ENCODE results near the gene PFDN1. TPM values are rescaled to one million over a fixed set of nuclear protein-coding genes. Genes with fewer than 3 reads are reported as not detected.

The PFDN1 gene
- total and polyA plus RNA-seq, 8 donors, result 28.6 to 137 (median 74.2) TPM

DNA sequence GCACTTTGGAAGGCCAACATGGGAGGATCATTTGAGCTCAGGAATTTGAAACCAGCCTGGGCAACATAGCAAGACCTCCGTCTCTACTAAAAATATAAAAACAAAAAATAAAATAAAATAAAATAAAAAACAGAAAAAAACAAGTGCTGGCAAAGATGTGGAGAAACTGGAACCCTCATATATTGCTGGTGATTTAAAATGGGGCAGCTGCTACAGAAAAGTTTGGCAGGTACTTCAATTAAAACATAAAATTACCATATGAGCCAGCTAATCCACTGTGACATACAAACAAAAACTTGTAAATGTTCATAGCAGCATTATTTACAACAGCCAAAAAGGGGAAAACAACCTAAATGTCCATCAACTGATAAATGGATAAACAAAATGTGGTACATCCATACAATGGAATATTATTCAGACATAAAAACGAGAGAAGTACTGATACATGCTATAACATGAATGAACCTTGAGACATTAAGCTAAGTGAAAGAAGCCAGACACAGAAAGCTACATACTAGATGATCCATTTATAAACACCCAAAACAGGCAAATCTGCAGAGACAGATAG, 42.7 kb downstream of the PFDN1 start:
- no peak for TF ChIP-seq POLR2AphosphoS5 (IDR thresholded peaks at IDR 0.05)
- no peak for TF ChIP-seq EP300 (IDR thresholded peaks at IDR 0.05)
- TF ChIP-seq, protein P1, sequence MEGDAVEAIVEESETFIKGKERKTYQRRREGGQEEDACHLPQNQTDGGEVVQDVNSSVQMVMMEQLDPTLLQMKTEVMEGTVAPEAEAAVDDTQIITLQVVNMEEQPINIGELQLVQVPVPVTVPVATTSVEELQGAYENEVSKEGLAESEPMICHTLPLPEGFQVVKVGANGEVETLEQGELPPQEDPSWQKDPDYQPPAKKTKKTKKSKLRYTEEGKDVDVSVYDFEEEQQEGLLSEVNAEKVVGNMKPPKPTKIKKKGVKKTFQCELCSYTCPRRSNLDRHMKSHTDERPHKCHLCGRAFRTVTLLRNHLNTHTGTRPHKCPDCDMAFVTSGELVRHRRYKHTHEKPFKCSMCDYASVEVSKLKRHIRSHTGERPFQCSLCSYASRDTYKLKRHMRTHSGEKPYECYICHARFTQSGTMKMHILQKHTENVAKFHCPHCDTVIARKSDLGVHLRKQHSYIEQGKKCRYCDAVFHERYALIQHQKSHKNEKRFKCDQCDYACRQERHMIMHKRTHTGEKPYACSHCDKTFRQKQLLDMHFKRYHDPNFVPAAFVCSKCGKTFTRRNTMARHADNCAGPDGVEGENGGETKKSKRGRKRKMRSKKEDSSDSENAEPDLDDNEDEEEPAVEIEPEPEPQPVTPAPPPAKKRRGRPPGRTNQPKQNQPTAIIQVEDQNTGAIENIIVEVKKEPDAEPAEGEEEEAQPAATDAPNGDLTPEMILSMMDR (IDR thresholded peaks at IDR 0.05), result no peak
- no peak for TF ChIP-seq POLR2A (IDR thresholded peaks at IDR 0.05)
- 93 to 97% (median 97%) methylated on average over 2 of the region's 2 CpGs for WGBS, 5 donors
- H3K27ac ChIP-seq, result peak overlapping the region in 4 of 5 donors; percentile 57 to 84 (median 80)
- intact Hi-C loops (cut with DNase I; ENCODE audit: low total_unique reads), result no loop called here
- H3K4me1 ChIP-seq, result peaks cover 27 to 65% (median 43%) of the 10 kb centered on the region in 4 donors
- H3K36me3 ChIP-seq, result peaks cover 0 to 4% (median 0%) of the 10 kb centered on the region in 4 donors
- DNase-seq, result no peak
- no peak overlapping the region for H3K4me3 ChIP-seq
- no peaks in the 10 kb centered on the region for H3K9me3 ChIP-seq
- no peaks in the 10 kb centered on the region for H3K27me3 ChIP-seq

DNA sequence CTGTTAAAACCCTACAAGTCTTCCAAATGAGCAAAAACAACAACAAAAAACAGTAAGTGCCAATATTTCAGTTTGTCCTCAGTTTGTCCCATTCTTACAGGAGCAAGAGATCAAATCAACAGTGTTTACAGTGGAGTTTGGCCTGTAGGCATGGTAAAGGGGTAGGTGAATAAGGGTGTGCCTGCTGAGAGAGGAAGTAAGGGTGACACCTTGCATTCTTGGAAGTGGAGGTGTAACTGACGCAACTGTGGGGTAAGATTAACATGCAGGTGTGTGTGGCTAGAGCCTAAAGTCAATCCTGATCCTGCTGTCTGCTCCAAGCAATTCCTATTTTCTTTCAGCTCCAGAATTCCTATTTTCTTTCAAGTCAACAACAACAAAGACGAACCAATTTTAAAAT, 43.4 kb downstream of the PFDN1 start:
- peak overlapping the region; percentile 37 to 84 (median 78) for H3K27ac ChIP-seq
- no peaks in the 10 kb centered on the region for H3K27me3 ChIP-seq
- TF ChIP-seq POLR2AphosphoS5 (IDR thresholded peaks at IDR 0.05), result peak in 2 of 3 donors; percentile 67 to 87
- no peak for TF ChIP-seq EP300 (IDR thresholded peaks at IDR 0.05)
- peaks cover 0 to 4% (median 0%) of the 10 kb centered on the region in 4 donors for H3K36me3 ChIP-seq
- DNase-seq, result peak in 1 of 2 donors; percentile 87
- H3K9me3 ChIP-seq, result no peaks in the 10 kb centered on the region
- H3K4me3 ChIP-seq, result no peak overlapping the region
- intact Hi-C loops (cut with DNase I; ENCODE audit: low total_unique reads), result no loop called here
- WGBS, 5 donors, result 60 to 73% (median 68%) methylated on average over 2 of the region's 2 CpGs
- peaks cover 27 to 68% (median 44%) of the 10 kb centered on the region in 4 donors for H3K4me1 ChIP-seq

DNA sequence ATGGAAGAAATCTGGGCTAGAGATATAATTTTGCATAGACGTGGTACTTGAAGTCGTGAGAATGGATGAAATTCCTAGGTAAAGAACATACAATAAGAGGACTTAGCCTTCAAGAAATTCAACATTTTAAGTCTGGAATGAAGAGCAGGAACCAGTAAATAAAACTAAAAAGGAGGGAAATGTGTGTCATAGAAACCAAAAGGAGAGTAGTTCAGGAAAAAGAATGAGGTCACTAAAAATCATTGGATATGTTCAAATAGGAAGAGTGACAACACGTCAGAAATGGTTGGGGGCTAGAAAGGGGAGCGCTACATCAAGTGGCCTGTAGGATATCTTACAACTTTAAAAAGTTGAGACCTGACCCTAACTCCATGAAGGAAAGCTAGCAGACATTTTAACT, 44.0 kb downstream of the PFDN1 start:
- no peak overlapping the region for H3K4me3 ChIP-seq
- no peaks in the 10 kb centered on the region for H3K9me3 ChIP-seq
- WGBS, 5 donors, result 78 to 85% (median 81%) methylated on average over 4 of the region's 4 CpGs
- H3K27me3 ChIP-seq, result no peaks in the 10 kb centered on the region
- intact Hi-C loops (cut with DNase I; ENCODE audit: low total_unique reads), result no loop called here
- H3K27ac ChIP-seq, result peak overlapping the region in 4 of 5 donors; percentile 54 to 84 (median 80)
- H3K4me1 ChIP-seq, result peaks cover 33 to 74% (median 50%) of the 10 kb centered on the region in 4 donors
- TF ChIP-seq, protein P1 (IDR thresholded peaks at IDR 0.05), result no peak
- TF ChIP-seq EP300 (IDR thresholded peaks at IDR 0.05), result no peak
- TF ChIP-seq POLR2AphosphoS5 (IDR thresholded peaks at IDR 0.05), result no peak
- no peak for TF ChIP-seq POLR2A (IDR thresholded peaks at IDR 0.05)
- H3K36me3 ChIP-seq, result peaks cover 0 to 4% (median 0%) of the 10 kb centered on the region in 4 donors
- DNase-seq, result no peak

DNA sequence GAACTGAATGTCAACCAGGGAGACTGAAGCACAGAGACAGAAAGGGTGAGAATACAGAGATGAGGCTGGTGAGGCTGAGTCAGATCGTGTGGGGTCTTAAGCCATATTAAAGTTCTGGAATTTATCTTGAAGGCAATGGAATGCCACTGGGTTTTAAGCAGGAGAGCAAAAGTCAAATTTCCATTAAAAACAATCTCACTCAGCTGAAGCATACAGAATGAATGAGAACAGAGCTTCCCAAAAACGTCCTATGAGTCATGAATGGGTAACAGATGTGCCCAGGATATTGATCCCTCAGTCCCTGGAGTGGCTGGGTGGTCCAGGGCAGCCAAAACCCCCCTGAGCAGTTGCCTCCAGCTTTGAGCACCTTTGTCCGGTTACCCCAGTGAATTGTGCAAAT, 44.9 kb downstream of the PFDN1 start:
- Histone ChIP-seq H3K27ac (peak overlapping the region in 3 of 5 donors; percentile 42 to 84 (median 78)), H3K9me3 (no peaks in the 10 kb centered on the region), H3K27me3 (no peaks in the 10 kb centered on the region), H3K4me3 (no peak overlapping the region), H3K4me1 (peaks cover 41 to 77% (median 57%) of the 10 kb centered on the region in 4 donors), H3K36me3 (peaks cover 0 to 4% (median 0%) of the 10 kb centered on the region in 4 donors)
- 55 to 63% (median 60%) methylated on average over 3 of the region's 3 CpGs for WGBS, 5 donors
- no peak for DNase-seq
- intact Hi-C loops (cut with DNase I; ENCODE audit: low total_unique reads), result no loop called here
- TF ChIP-seq POLR2A (IDR thresholded peaks at IDR 0.05) (no peak), EP300 (IDR thresholded peaks at IDR 0.05) (no peak), POLR2AphosphoS5 (IDR thresholded peaks at IDR 0.05) (no peak)
- TF ChIP-seq, protein P1 (IDR thresholded peaks at IDR 0.05), result no peak

DNA sequence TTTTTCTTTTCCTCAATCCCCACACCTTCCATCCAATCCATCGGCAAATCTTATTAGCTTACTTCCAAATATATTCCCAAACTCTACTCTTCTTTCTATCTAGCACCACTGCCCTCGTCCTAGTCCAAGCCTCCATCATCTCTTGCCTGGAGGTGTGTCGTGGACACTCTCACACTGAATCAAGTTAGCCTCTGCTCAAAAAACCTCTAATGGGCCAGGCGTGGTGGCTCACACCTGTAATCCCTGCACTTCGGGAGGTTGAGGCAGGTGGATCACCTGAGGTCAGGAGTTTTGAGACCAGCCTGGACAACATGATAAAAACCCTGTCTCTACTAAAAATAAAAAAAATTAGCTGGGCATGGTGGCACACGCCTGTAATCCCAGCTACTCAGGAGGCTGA, 46.2 kb downstream of the PFDN1 start:
- Histone ChIP-seq H3K27ac (no peak overlapping the region), H3K27me3 (no peaks in the 10 kb centered on the region), H3K4me3 (no peak overlapping the region), H3K36me3 (peaks cover 0 to 11% (median 2%) of the 10 kb centered on the region in 4 donors), H3K9me3 (no peaks in the 10 kb centered on the region), H3K4me1 (peaks cover 37 to 77% (median 57%) of the 10 kb centered on the region in 4 donors)
- 91 to 95% (median 92%) methylated on average over 6 of the region's 6 CpGs for WGBS, 5 donors
- intact Hi-C loops (cut with DNase I; ENCODE audit: low total_unique reads), result no loop called here
- TF ChIP-seq, protein P1 (IDR thresholded peaks at IDR 0.05), result no peak
- TF ChIP-seq POLR2AphosphoS5 (IDR thresholded peaks at IDR 0.05) (no peak), EP300 (IDR thresholded peaks at IDR 0.05) (no peak), POLR2A (IDR thresholded peaks at IDR 0.05) (no peak)
- DNase-seq, result no peak
